Measurements from ENCODE around the gene DOCK4.

GRCh38 chr7:111796671-111797070, 409.5 kb downstream of the DOCK4 start:
- TF ChIP-seq ZNF274 (IDR thresholded peaks at IDR 0.05; ENCODE audit: low read depth, low read length) = no peak
- TF ChIP-seq SUZ12 (IDR thresholded peaks at IDR 0.05; ENCODE audit: extremely low read depth, insufficient read depth, insufficient read length) = no peak

Measured in NT2/D1 (cell line).